ENCODE results near the gene EIF4G1. TPM values are rescaled to one million over a fixed set of nuclear protein-coding genes. Genes with fewer than 3 reads are reported as not detected.
"Not testable (repeated sequence)": the region's sequence is repeated elsewhere in the genome, so short reads cannot be mapped to it uniquely, and the experiment has no call there.

Gene EIF4G1
- total RNA-seq (100 to 1,000 TPM; 448 to 726 (median 633) TPM), polyA plus RNA-seq (100 to 1,000 TPM; 395 to 787 (median 628) TPM)
- long read RNA-seq, donor 1, full-length matches to known transcripts: 16 of 369 reads
- long read RNA-seq, donor 1, partial matches to known transcripts: 320 of 369 reads
- long read RNA-seq, donor 1, other reads (novel, unspliced or antisense): 33 of 369 reads
- long read RNA-seq, donor 2, full-length matches to known transcripts: 44 of 700 reads
- long read RNA-seq, donor 2, partial matches to known transcripts: 558 of 700 reads
- long read RNA-seq, donor 2, other reads (novel, unspliced or antisense): 98 of 700 reads

- TF ChIP-seq CTCF (IDR thresholded peaks at IDR 0.05): no peak
- peak within 1 kb of the TSS; percentile 96 for H3K27ac ChIP-seq
- H3K9me3 ChIP-seq: no peaks in the 10 kb centered on the region
- peak; percentile 95 to 98 for DNase-seq
- WGBS, 3 donors: 0% methylated on average over 19 to 40 of the region's 40 CpGs
- H3K4me1 ChIP-seq: peaks cover 35% of the 10 kb centered on the region
- ATAC-seq: peak; percentile 84 to 86 (median 85)
- H3K4me3 ChIP-seq: peak within 1 kb of the TSS; percentile 80
- peaks cover 7 to 35% of the 10 kb centered on the region in 2 donors for H3K36me3 ChIP-seq (ENCODE audit: insufficient read depth in 1 of 2, low read depth in 1 of 2)
- intact Hi-C loops (cut with DNase I): no loop called here
- no peaks in the 10 kb centered on the region for H3K27me3 ChIP-seq (ENCODE audit: insufficient read depth in 3 of 3, low read length in 2 of 3)
These were observed at the start of gene EIF4G1 for GRCh38 chr3:184314363-184314699. Gene EIF4G1 (plus strand): TSS chr3:184314606. CDS start chr3:184315797, 1,191 bp downstream.

GRCh38 chr3:184267249-184267648 is 47.2 kb upstream of the EIF4G1 start:
- ATAC-seq; H3K27ac ChIP-seq; H3K4me3 ChIP-seq; H3K9me3 ChIP-seq; DNase-seq; H3K36me3 ChIP-seq (ENCODE audit: insufficient read depth in 1 of 2, low read depth in 1 of 2); intact Hi-C loops (cut with DNase I); H3K4me1 ChIP-seq: not testable (repeated sequence)
- peaks cover 2 to 51% (median 3%) of the 10 kb centered on the region in 3 donors for H3K27me3 ChIP-seq (ENCODE audit: insufficient read depth in 3 of 3, low read length in 2 of 3)
- 74 to 93% (median 79%) methylated on average over 1 of the region's 1 CpG for WGBS, 3 donors

GRCh38 chr3:184272269-184272668 is 42.1 kb upstream of the EIF4G1 start:
- no peak for TF ChIP-seq CTCF (IDR thresholded peaks at IDR 0.05)
- 43 to 51% (median 50%) methylated on average over 1 of the region's 1 CpG for WGBS, 3 donors
- no peaks in the 10 kb centered on the region for H3K9me3 ChIP-seq
- H3K36me3 ChIP-seq (ENCODE audit: insufficient read depth in 1 of 2, low read depth in 1 of 2): no peaks in the 10 kb centered on the region
- H3K27ac ChIP-seq: no peak overlapping the region
- intact Hi-C loops (cut with DNase I): no loop called here
- DNase-seq (no peak), ATAC-seq (no peak)
- H3K4me3 ChIP-seq: no peak overlapping the region
- H3K4me1 ChIP-seq: no peaks in the 10 kb centered on the region
- H3K27me3 ChIP-seq (ENCODE audit: insufficient read depth in 3 of 3, low read length in 2 of 3): peaks cover 0 to 50% (median 11%) of the 10 kb centered on the region in 3 donors

- Histone ChIP-seq H3K9me3 (no peaks in the 10 kb centered on the region), H3K27me3 (ENCODE audit: insufficient read depth in 3 of 3, low read length in 2 of 3) (peaks cover 0 to 48% (median 11%) of the 10 kb centered on the region in 3 donors), H3K4me1 (no peaks in the 10 kb centered on the region), H3K27ac (no peak overlapping the region), H3K36me3 (ENCODE audit: insufficient read depth in 1 of 2, low read depth in 1 of 2) (no peaks in the 10 kb centered on the region), H3K4me3 (no peak overlapping the region)
- no peak for DNase-seq
- intact Hi-C loops (cut with DNase I): no loop called here
- no peak for ATAC-seq
- WGBS, 3 donors: 67 to 69% (median 68%) methylated on average over 12 of the region's 12 CpGs
- TF ChIP-seq CTCF (IDR thresholded peaks at IDR 0.05): no peak
These were observed 39.1 kb upstream of the EIF4G1 start for GRCh38 chr3:184275381-184275701.

- peak within 1 kb of the TSS; percentile 25 for H3K4me3 ChIP-seq
- intact Hi-C loops (cut with DNase I): no loop called here
- DNase-seq (no peak), ATAC-seq (peak in 3 of 4 donors; percentile 44 to 54 (median 50))
- no peak for TF ChIP-seq CTCF (IDR thresholded peaks at IDR 0.05)
- no peaks in the 10 kb centered on the region for H3K36me3 ChIP-seq (ENCODE audit: insufficient read depth in 1 of 2, low read depth in 1 of 2)
- H3K27ac ChIP-seq: no peak within 1 kb of the TSS
- peaks cover 0 to 47% (median 11%) of the 10 kb centered on the region in 3 donors for H3K27me3 ChIP-seq (ENCODE audit: insufficient read depth in 3 of 3, low read length in 2 of 3)
- H3K9me3 ChIP-seq: no peaks in the 10 kb centered on the region
- no peaks in the 10 kb centered on the region for H3K4me1 ChIP-seq
- WGBS, 3 donors: 10 to 15% (median 14%) methylated on average over 41 to 64 of the region's 65 CpGs
These were observed 38.2 kb upstream of the EIF4G1 start, which contains the start of gene ECE2 for GRCh38 chr3:184275961-184276910. Gene ECE2 (plus strand): TSS chr3:184276022. CDS start chr3:184276154, 132 bp downstream.
